HG03469 (cell line): Measurements from ENCODE around the gene GABARAPL1.
"Not testable (repeated sequence)": the region's sequence is repeated elsewhere in the genome, so short reads cannot be mapped to it uniquely, and the experiment has no call there.

ENCODE experiments used
- ATAC-seq: cut with Tn5 transposase; IDR thresholded peaks from one replicate; pipeline ENCODE4 v1.9.1; 2021; ENCODE audit warnings: mild to moderate bottlenecking, moderate library complexity, moderate number of reproducible peaks; ENCODE audit not compliant: unreplicated experiment

The GABARAPL1 gene

DNA sequence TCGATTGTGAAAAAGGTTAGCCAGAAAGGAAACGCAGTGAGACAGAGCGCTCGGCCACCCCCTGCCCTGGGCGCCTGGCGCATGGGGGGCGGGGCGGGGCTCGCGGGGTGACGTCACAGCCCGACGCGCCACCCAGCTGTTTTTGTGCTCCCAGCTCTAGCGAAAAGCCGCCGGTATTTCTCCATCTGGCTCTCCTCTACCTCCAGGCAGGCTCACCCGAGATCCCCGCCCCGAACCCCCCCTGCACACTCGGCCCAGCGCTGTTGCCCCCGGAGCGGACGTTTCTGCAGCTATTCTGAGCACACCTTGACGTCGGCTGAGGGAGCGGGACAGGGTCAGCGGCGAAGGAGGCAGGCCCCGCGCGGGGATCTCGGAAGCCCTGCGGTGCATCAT, at the start of gene GABARAPL1:
Gene GABARAPL1, plus strand, starts transcription at position 139 of the 393 bp plus-strand sequence. Its CDS starts 253 bp downstream, at position 392.
- ATAC-seq: no peak

DNA sequence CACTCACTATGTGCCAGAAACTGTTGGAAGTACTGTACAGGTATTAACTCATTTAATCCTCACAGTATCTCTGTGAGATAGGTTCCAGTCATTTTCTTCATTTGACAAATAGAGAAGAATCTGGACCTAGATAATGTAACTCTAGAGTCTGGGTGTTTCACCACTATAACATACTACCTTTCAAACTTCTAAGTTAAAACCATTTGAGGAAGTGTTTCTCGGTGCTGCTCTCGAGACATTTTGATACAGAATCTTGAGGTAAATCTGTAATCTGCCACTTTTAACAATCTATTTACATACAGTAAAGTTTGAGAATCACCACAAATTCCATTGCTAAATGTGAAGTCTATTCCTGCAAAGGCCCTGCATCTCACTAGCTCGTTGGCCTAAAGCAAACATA, 49.6 kb upstream of the GABARAPL1 start:
- ATAC-seq: no peak

DNA sequence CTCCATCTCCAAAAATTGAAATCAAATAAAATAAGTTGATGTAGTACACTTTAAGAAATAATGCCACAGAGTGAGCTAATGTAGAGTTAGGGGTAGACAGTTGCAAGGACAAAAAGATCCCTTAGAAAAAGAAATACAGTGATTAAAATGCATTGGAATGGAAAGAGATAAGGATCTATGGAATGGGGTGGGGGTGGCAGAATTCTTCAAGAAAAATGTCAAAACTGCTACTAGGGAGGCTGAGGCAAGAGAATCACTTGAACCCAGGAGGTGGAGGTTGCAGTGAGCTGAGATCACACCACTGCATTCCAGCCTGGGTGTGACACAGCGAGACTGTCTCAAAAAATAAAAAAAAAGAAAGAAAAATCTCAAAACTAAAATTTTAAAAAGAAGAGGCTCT, 47.3 kb upstream of the GABARAPL1 start:
- no peak for ATAC-seq

DNA sequence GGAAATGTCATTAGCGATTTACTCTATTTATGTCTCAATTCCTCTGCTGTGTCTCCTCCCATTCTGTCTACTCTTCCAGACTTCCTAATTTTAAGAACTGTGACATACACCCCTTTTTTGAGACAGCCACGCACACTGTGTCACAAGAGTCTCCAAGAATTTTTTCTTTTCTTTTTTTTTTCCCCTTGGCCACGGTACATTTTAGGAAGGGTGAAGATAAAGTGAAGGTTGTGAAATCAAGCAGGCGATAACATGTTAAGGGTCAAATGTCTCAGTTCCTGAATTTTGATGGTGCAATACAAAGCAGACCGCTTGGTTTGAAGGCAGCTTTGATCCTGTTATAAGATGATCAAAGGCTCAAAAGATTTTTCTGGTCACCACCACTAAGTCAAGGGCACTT, 45.1 kb upstream of the GABARAPL1 start:
- ATAC-seq: no peak

DNA sequence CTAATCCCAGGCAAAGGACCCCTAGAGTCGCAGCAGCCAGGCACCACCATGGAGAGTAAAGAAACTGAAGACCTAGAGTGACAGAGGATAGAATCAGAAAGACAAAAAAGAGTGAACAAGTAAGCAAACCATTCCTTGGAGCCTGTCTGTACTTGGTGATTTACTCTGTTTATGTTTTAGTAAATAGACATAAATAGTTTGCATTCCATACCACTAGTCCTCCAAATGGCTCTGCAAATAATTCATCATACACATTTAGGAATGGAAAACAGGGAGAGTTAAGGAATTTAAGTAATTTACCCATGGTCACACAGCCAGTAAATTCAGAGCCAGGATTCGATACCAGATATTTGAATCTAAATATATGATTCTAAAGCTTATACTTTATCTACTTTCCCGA, 43.6 kb upstream of the GABARAPL1 start:
- ATAC-seq: no peak

DNA sequence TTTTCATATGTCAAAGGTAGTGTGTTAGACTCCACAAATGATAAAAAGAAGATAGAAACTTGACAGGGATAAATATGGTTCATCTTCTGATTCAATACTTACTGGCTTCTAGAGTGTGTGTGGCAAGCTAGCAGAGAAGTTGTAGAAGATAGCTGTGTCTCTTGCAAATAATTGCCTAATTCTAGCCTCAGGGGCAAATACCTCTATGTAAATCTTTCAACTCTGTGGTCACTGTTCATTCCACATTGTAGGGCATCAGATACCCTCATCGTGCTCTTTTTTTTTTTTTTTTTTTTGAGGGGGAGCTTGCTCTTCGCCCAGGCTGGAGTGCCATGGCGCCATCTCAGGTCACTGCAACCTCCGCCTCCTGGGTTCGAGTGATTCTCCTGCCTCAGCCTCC, 42.5 kb upstream of the GABARAPL1 start:
- ATAC-seq: no peak

DNA sequence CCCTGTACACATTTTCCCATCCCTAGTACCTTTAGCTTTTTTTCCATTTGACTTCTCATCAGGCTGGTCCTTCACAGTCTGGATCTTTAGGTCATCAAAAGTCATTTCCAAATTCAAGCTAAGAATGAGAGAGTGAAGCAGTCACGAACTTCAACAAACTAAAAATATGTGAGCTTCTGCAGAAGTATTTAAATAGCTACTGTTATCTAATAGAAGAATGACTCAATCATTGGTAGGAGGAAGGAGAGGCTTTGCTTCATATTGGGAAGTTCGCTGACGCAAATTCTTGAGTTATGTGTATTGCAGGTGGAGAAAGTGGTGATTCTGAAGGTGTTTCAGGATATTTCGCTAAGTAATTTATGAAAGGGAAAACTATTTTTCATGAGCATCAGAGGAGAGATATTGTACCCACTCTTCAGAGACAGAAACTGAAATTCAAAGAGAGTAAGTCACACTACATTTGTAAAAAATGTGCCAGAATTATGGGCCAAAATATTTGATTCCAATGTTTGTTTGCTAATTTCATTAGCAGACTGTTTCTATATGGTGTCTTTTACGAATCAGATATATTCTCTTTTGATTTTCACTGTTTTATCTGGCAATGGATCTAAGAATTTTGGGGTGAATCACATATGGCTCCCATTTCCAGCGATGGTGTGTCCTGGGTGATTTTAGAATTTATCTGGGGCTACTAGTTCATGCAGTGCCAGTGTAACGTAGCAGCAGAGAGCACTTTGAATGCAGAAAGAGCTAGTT, 40.5 kb upstream of the GABARAPL1 start, which contains the start of gene OLR1:
Gene OLR1, minus strand, starts transcription at position 160 of the 756 bp plus-strand sequence. Its CDS starts 55 bp downstream, at position 105.
- ATAC-seq: no peak

DNA sequence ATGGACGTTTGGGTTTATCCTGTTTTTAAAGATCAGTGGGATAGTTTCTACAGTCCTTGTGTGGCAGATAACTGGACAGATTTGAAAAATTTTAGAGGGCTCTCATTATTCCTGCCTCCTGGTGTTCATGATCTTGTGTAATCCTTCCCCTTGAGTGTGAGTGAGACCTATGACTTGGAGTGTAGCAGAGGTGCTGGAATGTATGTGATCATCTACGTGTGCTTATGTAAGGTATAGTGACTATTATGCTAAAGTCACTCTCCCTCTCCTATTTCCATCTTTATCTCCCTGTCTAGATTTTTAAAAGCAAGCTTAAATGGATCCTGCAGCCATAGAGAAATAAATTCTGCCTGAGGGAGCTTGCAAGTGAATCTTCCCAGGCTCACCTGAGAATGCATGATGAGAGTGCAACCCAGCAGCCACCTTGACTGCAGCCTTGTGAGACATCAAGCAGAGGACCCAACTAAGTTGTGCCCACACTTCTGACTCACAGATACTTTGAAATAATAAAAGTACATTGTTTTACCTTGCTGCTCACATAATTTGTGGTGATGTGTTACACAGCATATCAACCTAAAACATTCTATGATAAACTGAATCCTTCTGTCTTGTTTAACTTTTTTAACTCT, 37.6 kb upstream of the GABARAPL1 start:
- no peak for ATAC-seq

DNA sequence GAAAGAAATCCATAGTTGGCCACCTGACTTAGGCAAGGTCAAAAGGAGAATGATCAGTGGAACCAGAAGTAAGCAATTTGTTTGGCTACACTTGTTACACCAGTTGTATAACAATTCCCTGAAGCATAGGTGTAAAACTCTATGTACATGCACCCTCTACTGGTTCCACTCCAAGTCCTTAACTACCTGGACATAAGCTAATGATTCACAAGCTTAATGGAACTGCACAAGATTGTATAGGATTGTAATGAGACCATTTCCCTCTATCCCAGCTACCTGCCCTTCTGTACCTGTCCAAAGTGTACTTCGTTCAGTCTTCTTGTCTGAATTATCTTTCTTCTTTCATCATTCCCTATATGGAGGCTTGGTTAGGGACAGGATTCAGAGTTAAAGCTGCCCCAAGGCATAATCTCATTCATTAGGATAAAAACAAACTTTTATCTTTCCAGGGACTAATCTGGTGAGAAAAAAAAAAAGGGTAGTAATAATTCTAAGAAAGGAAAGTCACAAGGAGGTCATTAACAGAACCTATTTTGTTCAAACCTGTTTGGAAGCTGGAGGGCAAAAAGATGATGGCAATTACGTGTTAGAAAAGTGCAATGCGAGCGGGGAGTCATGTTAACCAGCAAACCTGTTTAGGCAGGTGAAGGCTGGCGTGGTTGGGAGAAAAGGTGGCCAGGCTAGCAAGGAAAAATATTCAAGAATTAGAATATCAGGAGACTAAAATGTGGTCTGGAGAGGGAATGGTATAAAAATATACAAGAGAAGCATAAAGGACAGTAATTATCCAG, 36.6 kb upstream of the GABARAPL1 start:
- no peak for ATAC-seq

DNA sequence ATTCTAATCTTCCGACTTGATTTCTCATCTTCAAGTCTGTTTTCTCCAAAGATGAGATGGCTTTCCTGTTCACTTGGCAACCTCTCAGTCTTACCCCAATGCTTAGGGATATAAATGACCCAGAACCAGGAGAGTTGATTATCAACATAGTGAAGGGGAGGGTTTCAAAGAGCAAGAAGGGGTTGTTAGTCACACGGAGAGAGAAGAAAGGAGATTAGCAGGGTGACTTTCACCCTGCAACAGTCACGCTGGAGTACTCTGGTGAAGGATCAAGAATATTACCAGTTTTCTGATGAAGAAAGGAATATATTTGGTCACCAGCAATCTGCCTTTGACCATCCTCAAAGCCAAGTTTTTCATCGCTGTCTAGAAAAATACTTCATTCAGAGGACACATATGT, 33.9 kb upstream of the GABARAPL1 start, which contains the start of gene TMEM52B:
Gene TMEM52B, plus strand, starts transcription at position 212 of the 400 bp plus-strand sequence. CDS start 543 bp downstream, outside the sequence.
- no peak for ATAC-seq

DNA sequence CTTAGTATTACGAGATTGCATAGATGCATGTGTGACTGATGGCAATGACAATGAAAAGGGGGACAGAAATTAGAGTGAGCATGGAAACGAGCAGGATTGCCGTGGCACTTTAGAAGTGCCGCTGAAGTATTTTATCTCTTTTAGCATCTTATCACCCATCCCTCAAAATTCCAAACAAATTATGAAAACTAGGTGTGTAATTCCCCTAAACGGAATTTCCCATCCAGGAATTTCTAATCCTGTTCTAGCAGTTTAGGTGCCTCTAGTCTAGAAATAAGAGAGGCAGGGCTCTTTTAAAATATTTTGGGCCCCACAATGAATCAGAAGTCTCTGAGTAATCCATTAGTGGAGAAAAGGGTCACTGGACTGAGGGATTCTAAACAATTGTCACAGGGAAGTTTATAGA, 32.9 kb upstream of the GABARAPL1 start:
- no peak for ATAC-seq

DNA sequence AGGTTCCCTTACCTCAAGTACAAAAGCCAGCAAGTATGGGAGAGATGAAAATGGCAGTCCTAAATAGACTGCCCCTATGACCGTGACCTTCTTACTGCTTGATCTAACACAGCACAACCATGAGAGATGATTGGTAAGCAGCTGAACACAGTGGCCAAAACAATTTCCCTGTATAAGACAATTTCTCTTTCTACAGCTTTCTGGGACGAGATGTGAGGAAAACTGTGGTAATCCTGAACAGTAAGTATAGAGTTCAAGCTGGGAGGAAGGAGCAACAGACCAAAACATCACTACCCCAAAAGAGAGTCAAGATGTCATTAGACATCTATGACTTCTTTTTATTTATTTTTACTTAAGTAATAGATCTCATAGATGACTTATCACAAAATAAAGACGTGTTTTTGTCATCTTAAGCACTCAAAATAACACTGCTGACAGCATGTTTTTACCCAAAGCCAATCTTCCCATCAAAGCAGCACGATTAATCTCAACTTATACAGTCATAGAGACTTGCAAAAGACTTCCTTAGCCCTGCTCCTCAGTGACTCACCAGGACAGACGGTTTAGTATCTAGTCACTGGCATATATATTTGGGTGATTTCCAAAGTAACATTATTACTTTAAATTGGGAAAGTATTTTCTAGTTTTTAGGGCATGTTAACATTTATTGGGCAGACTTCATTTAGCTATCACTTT, 30.2 kb upstream of the GABARAPL1 start:
- no peak for ATAC-seq

DNA sequence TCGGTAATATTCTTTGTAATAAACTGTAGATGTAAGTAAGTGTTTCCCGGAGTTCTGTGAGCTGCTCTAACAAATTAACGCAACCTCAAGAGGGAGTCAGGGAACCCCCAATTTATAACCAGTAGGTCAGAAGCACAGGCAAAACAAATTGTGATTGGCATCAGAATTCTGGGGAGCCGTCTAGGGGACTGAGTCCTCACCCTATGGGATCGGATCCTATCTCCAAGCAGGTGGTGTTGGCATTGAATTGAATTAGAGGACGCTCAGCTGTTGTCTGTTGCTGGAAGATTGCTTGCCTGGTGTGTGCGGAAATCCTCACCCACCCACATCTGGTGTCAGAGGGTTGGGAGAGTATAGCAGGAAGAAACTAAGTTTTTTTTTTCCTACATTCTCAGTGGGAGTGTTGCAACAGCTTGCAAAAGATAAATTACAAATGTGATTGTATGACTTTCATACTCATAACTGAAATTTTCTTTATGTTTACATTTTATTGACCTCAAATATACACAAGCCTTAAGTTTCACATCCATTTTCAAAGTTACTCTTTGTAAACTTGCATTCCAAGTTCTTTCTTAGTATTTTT, 28.3 kb upstream of the GABARAPL1 start:
- no peak for ATAC-seq

DNA sequence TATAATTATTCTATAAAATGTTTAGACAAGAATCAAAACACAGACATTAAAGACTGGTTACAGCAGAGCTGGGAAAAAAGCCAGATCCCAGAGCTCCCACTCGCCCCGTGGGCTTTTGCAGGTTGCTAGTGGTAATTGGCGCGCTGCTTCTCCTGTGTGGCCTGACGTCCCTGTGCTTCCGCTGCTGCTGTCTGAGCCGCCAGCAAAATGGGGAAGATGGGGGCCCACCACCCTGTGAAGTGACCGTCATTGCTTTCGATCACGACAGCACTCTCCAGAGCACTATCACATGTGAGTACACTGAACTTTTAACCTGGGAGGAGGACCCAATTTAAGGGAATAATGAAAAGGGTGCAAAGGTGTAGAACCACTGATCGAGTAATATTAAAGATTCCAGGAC, 26.4 kb upstream of the GABARAPL1 start:
- no peak for ATAC-seq

DNA sequence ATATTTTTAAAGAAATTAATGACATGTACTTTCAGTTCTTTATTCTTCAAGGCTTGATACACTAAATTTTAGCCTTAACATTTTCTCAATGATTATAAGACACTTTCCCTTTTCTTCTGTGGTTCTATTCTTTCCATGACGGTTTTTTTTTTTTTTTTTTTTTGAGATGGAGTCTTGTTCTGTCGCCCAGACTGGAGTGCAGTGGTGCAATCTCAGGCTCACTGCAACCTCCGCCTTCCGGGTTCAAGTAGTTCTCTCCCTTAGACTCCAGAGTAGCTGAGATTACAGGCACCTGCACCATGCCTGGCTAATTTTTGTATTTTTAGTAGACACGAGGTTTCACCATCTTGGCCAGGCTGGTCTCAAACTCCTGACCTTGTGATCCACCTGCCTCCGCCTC, 25.7 kb upstream of the GABARAPL1 start:
- not testable (repeated sequence) for ATAC-seq

DNA sequence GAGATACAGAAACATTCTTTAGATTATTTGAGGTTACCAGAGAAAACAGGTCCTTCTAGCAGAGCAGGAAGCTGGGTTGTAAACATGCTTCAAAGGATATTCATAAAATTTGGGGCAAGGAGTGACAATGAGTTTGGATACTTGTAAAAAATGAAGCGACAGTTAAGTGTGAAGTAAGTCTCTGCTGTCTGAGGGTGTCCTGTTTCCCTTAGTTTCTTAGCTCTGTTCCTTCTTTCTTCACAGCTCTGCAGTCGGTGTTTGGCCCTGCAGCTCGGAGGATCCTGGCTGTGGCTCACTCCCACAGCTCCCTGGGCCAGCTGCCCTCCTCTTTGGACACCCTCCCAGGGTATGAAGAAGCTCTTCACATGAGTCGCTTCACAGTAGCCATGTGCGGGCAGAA, 23.0 kb upstream of the GABARAPL1 start:
- no peak for ATAC-seq

DNA sequence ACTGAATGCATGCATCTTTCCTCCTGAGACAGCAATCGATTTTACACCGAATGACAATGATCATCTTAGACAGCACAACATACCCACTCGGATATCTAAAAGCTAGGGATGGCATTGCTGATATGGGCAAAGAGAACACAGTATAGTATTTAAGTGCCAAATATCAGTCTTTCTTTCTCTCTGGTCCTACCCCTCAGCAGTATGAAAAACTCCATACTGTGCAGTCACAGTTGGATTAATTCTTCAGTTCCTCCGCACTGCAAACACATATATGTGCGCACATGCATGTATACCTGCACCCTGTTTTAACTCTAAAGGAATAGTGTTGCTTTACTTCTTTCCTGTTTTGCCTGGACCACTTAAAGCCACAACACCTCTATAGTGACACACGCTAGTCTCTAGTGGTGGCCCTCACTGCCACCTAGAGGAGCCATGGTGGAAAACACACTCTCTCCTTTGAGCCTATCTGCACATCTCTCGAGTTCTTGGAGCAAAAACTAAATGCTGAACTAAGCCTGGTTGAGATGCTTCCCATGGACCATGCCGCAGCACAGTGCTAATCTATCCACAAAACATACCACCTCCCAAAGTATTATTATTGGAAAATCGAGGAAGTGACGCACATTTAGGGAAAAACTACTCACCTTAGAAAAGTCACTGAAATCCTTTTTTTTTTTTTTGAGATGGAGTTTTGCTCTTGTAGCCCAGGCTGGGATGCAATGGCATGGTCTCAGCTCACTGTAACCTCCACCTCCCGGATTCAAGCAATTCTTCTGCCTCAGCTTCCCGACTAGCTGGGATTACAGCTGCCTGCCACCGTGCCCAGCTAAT, 21.9 kb upstream of the GABARAPL1 start:
- ATAC-seq: peak; percentile 67

DNA sequence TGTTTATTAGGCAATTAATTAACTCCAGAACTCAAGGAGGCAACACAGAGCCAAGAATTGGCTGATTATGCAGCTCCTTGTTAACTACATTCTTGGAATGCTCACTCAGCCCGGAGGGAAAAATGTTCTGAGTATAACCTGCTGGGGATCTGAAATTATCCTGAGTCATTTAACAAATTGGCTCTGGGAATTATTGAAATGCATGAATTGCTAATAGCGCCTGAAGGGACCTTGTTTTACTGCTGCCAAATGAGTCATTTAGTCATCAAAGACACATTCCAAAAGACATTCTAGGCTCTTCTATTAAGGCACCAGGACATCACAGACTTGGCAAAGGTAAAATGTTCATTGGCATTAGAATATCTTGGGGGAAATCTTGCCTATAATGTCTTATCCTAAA, 20.8 kb upstream of the GABARAPL1 start:
- ATAC-seq: no peak

DNA sequence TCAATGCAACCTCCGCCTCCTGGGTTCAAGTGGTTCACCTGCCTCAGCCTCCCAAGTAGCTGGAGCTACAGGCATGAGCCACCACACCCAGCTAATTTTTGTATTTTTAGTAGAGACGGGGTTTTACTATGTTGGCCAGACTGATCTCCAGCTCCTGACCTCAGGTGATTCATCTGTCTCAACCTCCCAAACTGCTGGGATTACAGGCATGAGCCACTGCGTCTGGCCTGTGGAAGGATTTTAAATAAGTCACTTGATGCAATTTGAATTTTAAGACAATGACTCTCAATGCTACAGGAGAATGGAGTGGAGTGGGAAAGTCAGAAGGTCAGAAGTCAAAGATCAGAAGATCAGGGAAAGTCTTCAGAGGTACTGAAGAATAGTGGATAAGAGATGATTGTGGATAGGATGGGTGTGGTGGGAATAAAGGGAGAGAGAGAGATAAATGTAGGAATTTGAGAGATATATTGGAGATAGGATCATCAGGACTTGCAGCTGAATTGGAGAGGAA, 18.5 kb upstream of the GABARAPL1 start:
- no peak for ATAC-seq
